GM12878 (cell line): ENCODE measurements around the gene WNK2. TPM values are rescaled to one million over a fixed set of nuclear protein-coding genes. Genes with fewer than 3 reads are reported as not detected.

ENCODE experiments used
- ATAC-seq: fragments of 200-7000 bp; cut with Tn5 transposase; 3 replicates; pipeline ENCODE4 v1.9.1; 2020; ENCODE audit warnings: mild to moderate bottlenecking, moderate library complexity
- BruUV-seq: library from RNA; stranded (reverse); fragments of 400-500 nt; replicated peaks from 2 replicates; lab custom pipeline; 2021; lab: Mats Ljungman, UMichigan
- CTCF ChIA-PET: fragments of 300-600 bp; sonication (Branson Sonifier 250); formaldehyde crosslinking; extraction: SDS; loops from one replicate; lab custom pipeline; 2021; ENCODE audit warnings: inconsistent platforms; lab: Yijun Ruan, JAX
- POLR2A ChIA-PET: fragments of 350-600 bp; formaldehyde crosslinking; extraction: SDS; loops from one replicate; lab custom pipeline; 2021; ENCODE audit warnings: inconsistent platforms; lab: Charles Lee
- RAD21 ChIA-PET: fragments of 300-600 bp; sonication (Branson Sonifier 250); formaldehyde crosslinking; loops from one replicate; lab custom pipeline; 2023; ENCODE audit warnings: antibody characterized with exemption; ENCODE audit not compliant: unreplicated experiment; lab: Charles Lee
- SMC1A ChIA-PET: fragments of 300-600 bp; sonication (Branson Sonifier 250); formaldehyde crosslinking; loops from one replicate; lab custom pipeline; 2023; ENCODE audit not compliant: unreplicated experiment, uncharacterized antibody; lab: Charles Lee
- DNase-seq: peaks from one replicate; pipeline ENCODE4 v3.0.0-alpha.2; 2011; ENCODE audit warnings: low read depth, low spot score
- FAIRE-seq: peaks from 3 replicates; lab custom pipeline; 2011; peaks lifted over from hg19 to GRCh38; lab: Jason Lieb, UNC
- H2AFZ ChIP-seq: 2 replicates; pipeline ENCODE4 v1.6.0; 2011; ENCODE audit warnings: low read depth, low read length, control low read depth; ENCODE audit not compliant: control insufficient read depth
- H3K27ac ChIP-seq: 2 replicates; pipeline ENCODE4 v1.5.1; 2011; ENCODE audit warnings: control low read depth; ENCODE audit not compliant: control insufficient read depth, insufficient read depth
- H3K27me3 ChIP-seq, 2 experiments: replicated peaks in 1 of 2; 2 replicates each; pipeline versions ENCODE4 v1.6.0 to v1.6.1; 2011; ENCODE audit warnings: low read length in 1 of 2; ENCODE audit not compliant: control insufficient read depth in 2 of 2, insufficient read depth in 2 of 2
- H3K36me3 ChIP-seq, 2 experiments: 2 replicates each; pipeline ENCODE4 v1.5.1; 2011; ENCODE audit warnings: low read length in 1 of 2; ENCODE audit not compliant: control insufficient read depth in 2 of 2, insufficient read depth in 2 of 2
- H3K4me1 ChIP-seq: 2 replicates; pipeline ENCODE4 v1.6.1; 2011; ENCODE audit warnings: mild to moderate bottlenecking, low read length, moderate library complexity, mixed read lengths; ENCODE audit not compliant: control insufficient read depth, insufficient read depth
- H3K4me2 ChIP-seq: 2 replicates; pipeline ENCODE4 v1.6.0; 2011; ENCODE audit warnings: control low read depth; ENCODE audit not compliant: control insufficient read depth, insufficient read depth
- H3K4me3 ChIP-seq: fragments of 200-600 bp; sonication (generic); 2 replicates; pipeline ENCODE4 v1.5.1; 2016
- H3K79me2 ChIP-seq: 2 replicates; pipeline ENCODE4 v1.6.0; 2011; ENCODE audit warnings: low read length; ENCODE audit not compliant: control insufficient read depth, insufficient read depth
- H3K9ac ChIP-seq: 2 replicates; pipeline ENCODE4 v1.8.0; 2011; ENCODE audit warnings: low read length, control low read depth, mixed read lengths; ENCODE audit not compliant: control insufficient read depth, insufficient read depth
- H3K9me3 ChIP-seq: replicated peaks from 3 replicates; pipeline ENCODE4 v1.5.1; 2011; ENCODE audit warnings: mild to moderate bottlenecking, low read length; ENCODE audit not compliant: control insufficient read depth, insufficient read depth
- H4K20me1 ChIP-seq: 2 replicates; pipeline ENCODE4 v1.6.0; 2011; ENCODE audit not compliant: control insufficient read depth, insufficient read depth
- CHD2 ChIP-seq: IDR thresholded peaks from 2 replicates; pipeline ENCODE4 v1.6.1; 2011; ENCODE audit warnings: low read depth, low read length, improper control_type of control experiment, borderline replicate concordance
- CREB1 ChIP-seq: IDR thresholded peaks from 2 replicates; pipeline ENCODE4 v1.6.1; 2012; ENCODE audit warnings: low read depth, mild to moderate bottlenecking, inconsistent platforms
- CREM ChIP-seq: IDR thresholded peaks from 2 replicates; pipeline ENCODE4 v1.6.1; 2014; ENCODE audit warnings: antibody characterized with exemption, low read depth
- FOXK2 ChIP-seq: fragments of 450-650 bp; IDR thresholded peaks from 2 replicates; pipeline ENCODE4 v1.6.1; 2017; ENCODE audit warnings: mild to moderate bottlenecking, moderate library complexity
- GABPA ChIP-seq: IDR thresholded peaks from 2 replicates; pipeline ENCODE4 v1.6.1; 2014; ENCODE audit warnings: antibody characterized with exemption, low read depth, mild to moderate bottlenecking, inconsistent platforms
- KAT2A ChIP-seq: conservative IDR thresholded peaks from 2 replicates; pipeline ENCODE4 v1.6.1; 2011; ENCODE audit warnings: low read depth, low read length; ENCODE audit not compliant: control insufficient read depth
- MXI1 ChIP-seq: fragments of 150-350 bp; IDR thresholded peaks from 2 replicates; pipeline ENCODE4 v1.6.1; 2011; ENCODE audit warnings: low read depth, mild to moderate bottlenecking, inconsistent platforms, low read length, improper control_type of control experiment
- NR2C2 ChIP-seq: IDR thresholded peaks from 2 replicates; pipeline ENCODE4 v1.6.1; 2011; ENCODE audit warnings: borderline replicate concordance, low read depth; ENCODE audit not compliant: control insufficient read depth, insufficient read length
- NR2F1 ChIP-seq: fragments of 450-650 bp; conservative IDR thresholded peaks from 2 replicates; pipeline ENCODE4 v1.6.1; 2017; ENCODE audit warnings: mild to moderate bottlenecking
- PAX5 ChIP-seq: IDR thresholded peaks from 2 replicates; pipeline ENCODE4 v1.6.1; 2011; ENCODE audit warnings: low read depth, low read length, borderline replicate concordance
- PAX8 ChIP-seq: fragments of 450-650 bp; IDR thresholded peaks from 2 replicates; pipeline ENCODE4 v1.6.1; 2017; ENCODE audit warnings: mild to moderate bottlenecking, moderate library complexity
- PML ChIP-seq: IDR thresholded peaks from 2 replicates; pipeline ENCODE4 v1.6.1; 2012; ENCODE audit warnings: low read length, inconsistent platforms
- SMAD1 ChIP-seq: fragments of 450-650 bp; IDR thresholded peaks from 2 replicates; pipeline ENCODE4 v1.6.1; 2018; ENCODE audit warnings: mild to moderate bottlenecking, low read depth; ENCODE audit not compliant: partially characterized antibody
- SREBF1 ChIP-seq: IDR thresholded peaks from 2 replicates; pipeline ENCODE4 v1.6.1; 2012; ENCODE audit warnings: mild to moderate bottlenecking, low read length
- STAT1 ChIP-seq: fragments of 450-650 bp; conservative IDR thresholded peaks from 2 replicates; pipeline ENCODE4 v1.6.1; 2014; ENCODE audit warnings: antibody characterized with exemption, mild to moderate bottlenecking
- SUZ12 ChIP-seq: fragments of 200-600 bp; sonication (generic); IDR thresholded peaks from one replicate; pipeline ENCODE4 v1.6.1; 2018; ENCODE audit warnings: antibody characterized with exemption, mild to moderate bottlenecking; ENCODE audit not compliant: unreplicated experiment
- WRNIP1 ChIP-seq: IDR thresholded peaks from 2 replicates; pipeline ENCODE4 v1.6.1; 2011; ENCODE audit warnings: low read depth, low read length, improper control_type of control experiment, borderline replicate concordance
- WGBS: methylation state at CpG from one replicate; pipeline ENCODE4 v1.1.6; 2016; ENCODE audit warnings: low lambda C conversion rate; ENCODE audit not compliant: insufficient replicate concordance, insufficient coverage; ENCODE audit errors: missing lambda C conversion rate; 5-methylcytosine and 5-hydroxymethylcytosine counted together
- in situ Hi-C: fragments of 300-500 bp; cut with MboI; formaldehyde crosslinking; loops from 9 replicates; pipeline ENCODE4 v1.14.3; 2018; ENCODE audit warnings: mixed read lengths
- intact Hi-C: fragments of 100-400 bp; cut with micrococcal nuclease; formaldehyde crosslinking; loops from one replicate; pipeline ENCODE4 v1.14.2; 2022; ENCODE audit not compliant: unreplicated experiment
- polyA plus RNA-seq, 11 experiments: library from polyadenylated mRNA; depleted of rRNA in 4 of 11; unstranded in 6 of 11; stranded (reverse) in 5 of 11; fragments of >200 nt; fragmentation: Nextera tagmentation in 4 of 11; fragmentation: Illumina TruSeq in 1 of 11; extraction: Ambion mirVana in 4 of 11; extraction: Trizol in 1 of 11; gene quantifications; 1 replicate in 1 of 11; 2 replicates in 10 of 11; pipeline versions ENCODE4 v1.2.1 to v1.2.3, GENCODE V29; 2011 to 2016; ENCODE audit warnings: inconsistent platforms in 2 of 11, missing spikeins in 2 of 11, low read depth in 1 of 11
- total RNA-seq, 4 experiments: library from RNA; depleted of rRNA in 3 of 4; stranded (reverse); fragments of >200 nt in 3 of 4; fragmentation: Illumina TruSeq in 1 of 4; extraction: Trizol in 1 of 4; gene quantifications; 2 replicates each; pipeline versions ENCODE4 v1.2.1 to v1.2.3, GENCODE V29; 2013 to 2021
- TF ChIP-seq, protein P1 (sequence below): fragments of 450-650 bp; formaldehyde crosslinking; IDR thresholded peaks from 2 replicates; pipeline ENCODE4 v1.4.0; 2022; ENCODE audit warnings: mild to moderate bottlenecking, moderate library complexity
- TF ChIP-seq, protein P2 (sequence below): fragments of 450-650 bp; IDR thresholded peaks from 2 replicates; pipeline ENCODE4 v1.6.1; 2017; ENCODE audit warnings: mild to moderate bottlenecking
- TF ChIP-seq, protein P3 (sequence below): IDR thresholded peaks from 2 replicates; pipeline ENCODE4 v1.6.1; 2012; ENCODE audit warnings: low read length, inconsistent platforms

WNK2 gene
- total and polyA plus RNA-seq, 10 of the 15 experiments (the other 5 are each of a cell fraction or from before 2014, with no cell fraction given), result 0.15 TPM; not detected in 9

DNA sequence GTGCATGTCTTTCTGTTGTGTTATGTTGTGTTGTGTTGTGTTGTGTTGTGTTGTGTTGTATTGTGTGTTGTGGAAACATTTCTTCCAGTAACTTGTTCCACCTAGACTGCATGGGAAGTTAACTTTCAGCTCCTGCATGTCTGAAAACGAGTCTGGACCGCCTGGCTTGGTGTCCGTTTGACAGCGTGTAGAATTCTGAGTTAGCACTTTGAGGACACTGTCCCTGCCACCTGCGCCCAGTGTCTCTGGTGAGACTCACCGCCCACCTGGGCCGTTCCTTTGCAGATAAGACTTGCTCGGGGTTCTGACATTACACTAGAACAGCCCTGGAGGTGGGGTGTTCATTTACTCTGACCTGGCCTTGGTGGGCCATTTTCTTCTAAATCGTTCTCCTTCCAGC lies 42.0 kb downstream of the WNK2 start:
- intact Hi-C loops (no loop called here), in situ Hi-C loops (no loop called here)
- ChIA-PET CTCF (no interaction called here), POLR2A (no interaction called here), RAD21 (no interaction called here), SMC1A (no interaction called here)
- Histone ChIP-seq H2AFZ (no peak overlapping the region), H3K36me3 (no peaks in the 10 kb centered on the region), H3K27ac (no peak overlapping the region), H3K4me1 (no peaks in the 10 kb centered on the region), H3K4me2 (no peak overlapping the region), H3K9ac (no peak overlapping the region), H3K79me2 (no peaks in the 10 kb centered on the region), H3K4me3 (no peak overlapping the region), H3K27me3 (no peaks in the 10 kb centered on the region; a peak in 1 of 4 replicates), H4K20me1 (no peaks in the 10 kb centered on the region), H3K9me3 (no peaks in the 10 kb centered on the region)
- no peak for TF ChIP-seq WRNIP1
- TF ChIP-seq MXI1, result no peak
- TF ChIP-seq, protein P1, sequence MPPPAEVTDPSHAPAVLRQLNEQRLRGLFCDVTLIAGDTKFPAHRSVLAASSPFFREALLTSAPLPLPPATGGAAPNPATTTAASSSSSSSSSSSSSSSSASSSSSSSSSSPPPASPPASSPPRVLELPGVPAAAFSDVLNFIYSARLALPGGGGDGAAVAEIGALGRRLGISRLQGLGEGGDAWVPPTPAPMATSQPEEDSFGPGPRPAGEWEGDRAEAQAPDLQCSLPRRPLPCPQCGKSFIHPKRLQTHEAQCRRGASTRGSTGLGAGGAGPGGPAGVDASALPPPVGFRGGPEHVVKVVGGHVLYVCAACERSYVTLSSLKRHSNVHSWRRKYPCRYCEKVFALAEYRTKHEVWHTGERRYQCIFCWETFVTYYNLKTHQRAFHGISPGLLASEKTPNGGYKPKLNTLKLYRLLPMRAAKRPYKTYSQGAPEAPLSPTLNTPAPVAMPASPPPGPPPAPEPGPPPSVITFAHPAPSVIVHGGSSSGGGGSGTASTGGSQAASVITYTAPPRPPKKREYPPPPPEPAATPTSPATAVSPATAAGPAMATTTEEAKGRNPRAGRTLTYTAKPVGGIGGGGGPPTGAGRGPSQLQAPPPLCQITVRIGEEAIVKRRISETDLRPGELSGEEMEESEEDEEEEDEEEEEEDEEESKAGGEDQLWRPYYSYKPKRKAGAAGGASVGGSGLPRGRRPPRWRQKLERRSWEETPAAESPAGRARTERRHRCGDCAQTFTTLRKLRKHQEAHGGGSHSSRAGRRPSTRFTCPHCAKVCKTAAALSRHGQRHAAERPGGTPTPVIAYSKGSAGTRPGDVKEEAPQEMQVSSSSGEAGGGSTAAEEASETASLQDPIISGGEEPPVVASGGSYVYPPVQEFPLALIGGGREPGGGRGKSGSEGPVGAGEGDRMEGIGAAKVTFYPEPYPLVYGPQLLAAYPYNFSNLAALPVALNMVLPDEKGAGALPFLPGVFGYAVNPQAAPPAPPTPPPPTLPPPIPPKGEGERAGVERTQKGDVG (CRISPR knock-in tag), result no peak
- TF ChIP-seq PAX5, result no peak
- TF ChIP-seq NR2F1, result no peak
- TF ChIP-seq SMAD1, result no peak
- TF ChIP-seq GABPA, result no peak
- TF ChIP-seq, protein P2, sequence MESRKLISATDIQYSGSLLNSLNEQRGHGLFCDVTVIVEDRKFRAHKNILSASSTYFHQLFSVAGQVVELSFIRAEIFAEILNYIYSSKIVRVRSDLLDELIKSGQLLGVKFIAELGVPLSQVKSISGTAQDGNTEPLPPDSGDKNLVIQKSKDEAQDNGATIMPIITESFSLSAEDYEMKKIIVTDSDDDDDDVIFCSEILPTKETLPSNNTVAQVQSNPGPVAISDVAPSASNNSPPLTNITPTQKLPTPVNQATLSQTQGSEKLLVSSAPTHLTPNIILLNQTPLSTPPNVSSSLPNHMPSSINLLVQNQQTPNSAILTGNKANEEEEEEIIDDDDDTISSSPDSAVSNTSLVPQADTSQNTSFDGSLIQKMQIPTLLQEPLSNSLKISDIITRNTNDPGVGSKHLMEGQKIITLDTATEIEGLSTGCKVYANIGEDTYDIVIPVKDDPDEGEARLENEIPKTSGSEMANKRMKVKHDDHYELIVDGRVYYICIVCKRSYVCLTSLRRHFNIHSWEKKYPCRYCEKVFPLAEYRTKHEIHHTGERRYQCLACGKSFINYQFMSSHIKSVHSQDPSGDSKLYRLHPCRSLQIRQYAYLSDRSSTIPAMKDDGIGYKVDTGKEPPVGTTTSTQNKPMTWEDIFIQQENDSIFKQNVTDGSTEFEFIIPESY, result no peak
- TF ChIP-seq STAT1, result no peak
- TF ChIP-seq SUZ12, result no peak
- no peak for TF ChIP-seq PAX8
- no peak for TF ChIP-seq FOXK2
- no peak for TF ChIP-seq KAT2A
- no peak for TF ChIP-seq PML
- TF ChIP-seq CHD2, result no peak
- TF ChIP-seq, protein P3, sequence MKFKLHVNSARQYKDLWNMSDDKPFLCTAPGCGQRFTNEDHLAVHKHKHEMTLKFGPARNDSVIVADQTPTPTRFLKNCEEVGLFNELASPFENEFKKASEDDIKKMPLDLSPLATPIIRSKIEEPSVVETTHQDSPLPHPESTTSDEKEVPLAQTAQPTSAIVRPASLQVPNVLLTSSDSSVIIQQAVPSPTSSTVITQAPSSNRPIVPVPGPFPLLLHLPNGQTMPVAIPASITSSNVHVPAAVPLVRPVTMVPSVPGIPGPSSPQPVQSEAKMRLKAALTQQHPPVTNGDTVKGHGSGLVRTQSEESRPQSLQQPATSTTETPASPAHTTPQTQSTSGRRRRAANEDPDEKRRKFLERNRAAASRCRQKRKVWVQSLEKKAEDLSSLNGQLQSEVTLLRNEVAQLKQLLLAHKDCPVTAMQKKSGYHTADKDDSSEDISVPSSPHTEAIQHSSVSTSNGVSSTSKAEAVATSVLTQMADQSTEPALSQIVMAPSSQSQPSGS, result no peak
- TF ChIP-seq CREB1, result no peak
- TF ChIP-seq CREM, result no peak
- TF ChIP-seq SREBF1, result no peak
- TF ChIP-seq NR2C2, result no peak
- ATAC-seq, result no peak
- BruUV-seq, result no TSS peak
- FAIRE-seq, result no peak
- DNase-seq, result no peak
- WGBS, result 57% methylated on average over 9 of the region's 9 CpGs
